Body of pancreas (tissue), 4 donors: Measurements from ENCODE around the gene PERM1.

Experiments
- POLR2A ChIP-seq, 3 donors: fragments of 450-650 bp; IDR thresholded peaks; one replicate each; pipeline ENCODE4 v1.6.1; 2016; ENCODE audit warnings: antibody characterized with exemption in 3 of 3, mild to moderate bottlenecking in 2 of 3
- TF ChIP-seq, protein P1 (sequence below), 7 experiments: fragments of 450-650 bp in 4 of 7; fragments of 200-600 bp in 3 of 7; sonication (generic) in 3 of 7; IDR thresholded peaks; one replicate each; pipeline ENCODE4 v1.5.1; 2016 to 2019; ENCODE audit warnings: antibody characterized with exemption in 7 of 7

DNA sequence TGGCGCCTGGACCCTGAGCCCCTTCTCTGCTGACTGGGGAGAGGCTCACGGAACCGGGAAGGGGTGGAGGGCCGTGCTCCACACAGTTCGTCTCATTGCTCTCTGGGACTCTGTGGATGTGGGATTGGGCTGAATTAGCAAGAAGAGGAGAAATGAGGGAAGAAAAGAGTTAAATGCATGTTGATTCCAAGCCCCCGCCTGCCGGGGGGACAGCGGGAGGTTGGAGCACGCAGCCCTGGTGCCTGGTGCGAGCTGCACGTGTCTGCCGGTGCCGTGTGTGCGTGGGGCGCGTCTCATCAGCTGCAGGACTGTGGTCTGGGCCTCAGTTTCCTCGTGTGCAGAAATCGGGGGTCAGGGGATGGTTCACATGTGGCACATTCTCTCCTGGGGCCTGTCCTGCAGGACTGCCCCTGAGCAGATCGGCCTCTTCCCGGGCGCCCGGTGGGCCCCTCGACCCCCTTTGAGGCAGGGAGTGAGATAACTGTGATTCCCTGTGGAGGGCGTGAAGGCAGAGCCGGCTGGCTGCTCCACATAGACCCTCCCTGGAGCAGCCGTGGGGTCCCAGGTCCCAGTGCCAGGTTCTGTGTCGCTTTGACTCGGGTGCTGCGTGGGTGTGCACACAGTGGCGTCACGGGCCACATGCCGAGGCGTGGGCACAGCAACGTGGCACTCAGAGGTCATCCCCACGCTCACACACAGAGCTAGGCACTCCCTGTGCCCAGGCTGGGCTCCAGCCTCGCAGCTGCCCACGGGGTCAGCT lies 46.7 kb downstream of the PERM1 start:
- TF ChIP-seq, protein P1, sequence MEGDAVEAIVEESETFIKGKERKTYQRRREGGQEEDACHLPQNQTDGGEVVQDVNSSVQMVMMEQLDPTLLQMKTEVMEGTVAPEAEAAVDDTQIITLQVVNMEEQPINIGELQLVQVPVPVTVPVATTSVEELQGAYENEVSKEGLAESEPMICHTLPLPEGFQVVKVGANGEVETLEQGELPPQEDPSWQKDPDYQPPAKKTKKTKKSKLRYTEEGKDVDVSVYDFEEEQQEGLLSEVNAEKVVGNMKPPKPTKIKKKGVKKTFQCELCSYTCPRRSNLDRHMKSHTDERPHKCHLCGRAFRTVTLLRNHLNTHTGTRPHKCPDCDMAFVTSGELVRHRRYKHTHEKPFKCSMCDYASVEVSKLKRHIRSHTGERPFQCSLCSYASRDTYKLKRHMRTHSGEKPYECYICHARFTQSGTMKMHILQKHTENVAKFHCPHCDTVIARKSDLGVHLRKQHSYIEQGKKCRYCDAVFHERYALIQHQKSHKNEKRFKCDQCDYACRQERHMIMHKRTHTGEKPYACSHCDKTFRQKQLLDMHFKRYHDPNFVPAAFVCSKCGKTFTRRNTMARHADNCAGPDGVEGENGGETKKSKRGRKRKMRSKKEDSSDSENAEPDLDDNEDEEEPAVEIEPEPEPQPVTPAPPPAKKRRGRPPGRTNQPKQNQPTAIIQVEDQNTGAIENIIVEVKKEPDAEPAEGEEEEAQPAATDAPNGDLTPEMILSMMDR (IDR thresholded peaks at IDR 0.05), result no peak
- TF ChIP-seq POLR2A (IDR thresholded peaks at IDR 0.05), result no peak
